Medulla oblongata (tissue), 1 donor: ENCODE results near the gene CCZ1.
A peak's percentile ranks its signal among the peaks of the same experiment; 100 is the strongest.
"Not testable (repeated sequence)": the region's sequence is repeated elsewhere in the genome, so short reads cannot be mapped to it uniquely, and the experiment has no call there.

ENCODE experiments used
- DNase-seq: peaks from one replicate; pipeline ENCODE4 v3.0.0-alpha.2; 2015; ENCODE audit errors: extremely low spot score

The CCZ1 gene

DNA sequence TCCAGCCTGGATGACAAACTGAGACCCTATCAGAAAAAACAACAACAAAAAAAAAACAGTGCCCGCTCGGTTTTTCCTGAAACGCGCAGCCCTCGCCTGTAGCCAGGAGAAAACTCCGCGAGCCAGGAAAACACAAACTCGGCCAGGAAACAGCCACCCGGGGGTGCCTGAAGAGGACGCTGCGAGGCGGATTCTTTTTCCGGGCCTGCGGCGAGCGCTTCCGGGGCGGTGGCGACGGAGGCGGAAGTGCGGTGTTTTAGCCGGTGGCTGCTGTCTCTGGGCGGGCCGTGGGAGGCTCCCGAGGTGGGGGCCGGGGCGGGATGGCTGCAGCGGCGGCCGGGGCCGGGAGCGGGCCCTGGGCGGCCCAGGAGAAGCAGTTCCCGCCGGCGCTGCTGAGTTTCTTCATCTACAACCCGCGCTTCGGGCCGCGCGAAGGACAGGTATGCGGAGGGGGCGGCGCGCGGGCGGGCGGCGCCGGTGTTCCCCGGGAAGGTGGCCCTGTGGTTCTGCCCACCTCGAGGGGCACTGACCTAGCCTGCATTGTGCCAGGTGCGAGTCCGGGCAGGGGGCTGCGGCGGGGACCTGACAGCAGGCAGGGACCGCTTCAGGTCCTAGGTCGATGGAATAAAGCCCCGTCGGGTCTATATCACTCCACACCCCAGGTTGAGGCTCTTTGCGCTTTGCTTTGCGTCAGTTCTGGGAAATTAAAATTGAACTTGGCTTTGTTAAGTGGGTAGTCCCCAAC is at the start of gene CCZ1:
TSS of gene CCZ1 (plus strand) at position 254 of the 745 bp plus-strand sequence. CDS start at position 321, 67 bp downstream.
- DNase-seq: peak; percentile 27

DNA sequence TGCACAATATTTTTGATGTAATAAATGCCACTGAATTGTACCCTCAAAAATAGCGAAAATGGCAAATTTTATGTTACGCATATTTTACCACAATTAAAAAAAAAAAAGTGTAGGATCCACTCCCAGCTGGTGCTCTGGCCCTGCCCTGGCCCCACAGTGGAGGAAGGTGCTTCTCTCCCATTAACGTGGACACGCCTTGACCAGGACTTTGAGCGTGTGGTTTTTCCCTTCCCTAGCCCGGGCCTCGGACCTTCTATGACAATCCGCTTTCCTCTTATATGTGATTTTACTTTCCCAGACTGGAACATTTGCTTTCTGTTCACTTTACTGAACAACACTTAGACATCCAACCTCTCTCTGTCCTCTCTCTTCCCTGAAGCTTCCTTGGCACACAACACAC is 47.6 kb upstream of the CCZ1 start:
- DNase-seq: no peak

DNA sequence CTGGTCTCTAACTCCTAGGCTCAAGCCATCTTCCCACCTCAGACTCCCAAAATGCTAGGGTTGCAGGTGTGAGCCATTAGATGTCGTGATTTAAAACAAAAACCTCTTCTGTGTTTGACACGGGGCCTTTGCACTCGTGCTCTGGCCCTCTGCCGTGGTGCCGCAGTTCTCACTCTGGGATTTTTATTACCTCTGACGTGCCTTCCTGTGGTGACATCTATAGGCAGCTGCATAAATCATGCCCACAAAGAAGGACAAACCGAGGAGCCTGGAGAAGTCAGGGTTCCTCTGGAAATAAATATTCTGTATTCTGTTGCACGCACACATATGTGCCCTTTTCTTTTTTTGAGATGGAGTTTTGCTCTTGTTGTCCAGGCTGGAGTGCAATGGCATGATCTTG is 43.8 kb upstream of the CCZ1 start:
- DNase-seq: no peak

DNA sequence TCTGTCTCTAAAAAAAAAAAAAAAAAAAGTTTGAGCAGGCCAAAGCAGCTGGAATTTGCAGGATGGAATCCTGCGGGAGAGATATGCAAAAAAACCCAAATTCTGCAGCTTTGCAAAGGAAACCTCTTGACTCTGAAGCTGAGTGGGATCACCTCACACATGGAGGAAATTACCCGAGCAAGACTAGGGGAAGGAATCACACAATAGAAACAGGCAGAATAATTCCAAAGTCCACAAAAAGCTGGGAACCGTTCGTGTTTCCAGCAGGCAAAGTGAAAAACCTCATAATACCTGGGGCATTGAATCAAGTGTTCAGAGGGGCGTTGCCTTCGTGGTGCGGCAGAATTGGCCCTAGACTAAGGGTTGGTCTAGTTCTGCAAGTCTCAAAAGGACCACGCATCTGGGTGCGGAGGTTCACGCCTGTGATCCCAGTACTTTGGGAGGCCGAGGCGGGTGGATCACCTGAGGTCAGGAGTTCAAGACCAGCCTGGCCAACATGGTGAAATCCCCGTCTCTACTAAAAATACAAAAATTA is 41.4 kb upstream of the CCZ1 start:
- not testable (repeated sequence) for DNase-seq

DNA sequence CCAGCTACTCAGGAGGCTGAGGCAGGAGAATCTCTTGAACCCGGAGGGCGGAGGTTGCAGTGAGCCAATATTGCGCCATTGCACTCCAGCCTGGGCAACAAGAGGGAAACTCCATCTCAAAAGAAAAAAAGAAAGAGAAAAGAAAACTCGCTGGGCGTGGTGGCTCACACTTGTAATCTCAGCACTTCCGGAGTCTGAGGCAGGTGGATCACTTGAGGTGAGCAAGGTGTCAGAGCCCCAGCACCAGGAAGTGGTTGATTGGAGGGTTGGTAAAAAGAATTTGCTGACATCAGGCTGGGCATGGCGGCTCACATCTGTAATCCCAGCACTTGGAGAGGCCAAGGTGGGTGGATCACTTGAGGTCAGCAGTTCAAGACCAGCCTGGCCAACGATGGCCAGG is 40.0 kb upstream of the CCZ1 start:
- DNase-seq: not testable (repeated sequence)

DNA sequence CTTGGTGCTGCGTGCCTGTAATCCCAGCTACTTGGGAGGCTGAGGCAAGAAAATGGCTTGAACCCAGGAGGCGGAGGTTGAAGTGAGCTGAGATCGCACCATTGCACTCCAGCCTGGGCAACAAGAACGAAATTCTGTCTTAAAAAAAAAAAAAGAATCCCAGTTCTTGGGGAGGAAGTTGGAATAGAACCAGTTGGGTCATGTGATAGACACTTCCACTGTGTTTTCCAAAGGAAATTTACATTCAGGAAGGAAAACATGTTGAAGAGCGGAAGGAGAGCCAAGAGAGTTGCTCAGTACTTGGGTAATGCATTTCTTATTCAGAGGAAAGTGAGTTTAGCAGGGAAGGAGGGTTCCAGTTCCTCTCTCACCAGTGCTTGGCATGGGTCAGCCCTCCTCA is 37.3 kb upstream of the CCZ1 start:
- not testable (repeated sequence) for DNase-seq

DNA sequence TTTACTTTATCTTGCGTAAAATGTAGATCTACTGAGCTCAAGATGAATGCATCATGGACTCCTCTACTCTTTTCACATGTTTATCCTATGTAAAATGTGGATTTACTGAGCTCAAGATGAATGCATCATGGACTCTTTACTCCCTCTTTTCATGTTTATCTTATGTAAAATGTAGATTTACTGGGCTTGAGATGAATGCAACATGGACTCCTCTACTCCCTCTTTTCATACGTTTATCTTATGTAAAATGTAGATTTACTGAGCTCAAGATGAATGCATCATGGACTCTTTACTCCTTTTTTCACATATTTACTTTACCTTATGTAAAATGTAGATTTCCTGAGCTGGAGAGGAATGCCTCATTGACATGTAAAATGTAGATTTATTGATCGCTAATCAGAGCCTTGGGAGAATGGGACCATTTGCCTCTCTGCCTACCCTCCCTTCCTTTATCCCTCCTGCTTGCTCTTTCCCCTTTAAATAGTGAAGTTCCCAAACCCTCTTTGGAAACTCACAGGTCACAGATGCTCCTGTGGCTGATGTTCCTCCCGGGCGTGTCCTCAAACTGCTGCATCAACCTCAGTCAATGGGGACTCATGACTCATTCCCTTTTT is 35.7 kb upstream of the CCZ1 start:
- not testable (repeated sequence) for DNase-seq

DNA sequence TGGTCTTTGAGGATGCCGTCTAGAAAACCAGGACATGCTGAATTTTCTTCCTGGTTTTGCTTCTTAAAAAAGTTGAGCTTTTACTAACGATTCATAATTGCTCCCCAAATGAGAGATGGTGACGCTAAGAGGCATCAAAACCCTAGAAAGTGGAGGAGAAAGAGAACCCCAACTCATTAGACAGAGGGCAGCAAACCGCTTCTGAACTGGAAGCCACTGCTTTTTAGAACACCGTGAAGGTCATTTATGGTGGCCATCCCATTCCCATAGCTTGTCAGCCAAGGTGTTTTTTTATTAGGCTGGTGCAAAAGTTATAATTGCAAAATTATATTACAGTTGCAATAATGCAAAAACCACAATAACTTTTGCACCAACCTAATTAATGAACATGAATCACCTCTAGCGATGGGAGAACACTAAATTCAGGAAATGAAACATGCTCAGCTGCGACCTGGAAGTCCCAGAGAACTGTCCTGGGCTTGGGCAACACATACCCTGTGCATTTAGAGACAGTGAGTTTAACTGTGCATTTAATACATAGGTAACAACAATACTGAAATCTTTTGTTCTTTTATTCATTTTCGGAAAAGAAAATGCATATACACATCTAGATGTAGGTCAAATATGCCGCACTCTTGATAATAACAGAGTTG is 33.1 kb upstream of the CCZ1 start:
- DNase-seq: peak; percentile 21

DNA sequence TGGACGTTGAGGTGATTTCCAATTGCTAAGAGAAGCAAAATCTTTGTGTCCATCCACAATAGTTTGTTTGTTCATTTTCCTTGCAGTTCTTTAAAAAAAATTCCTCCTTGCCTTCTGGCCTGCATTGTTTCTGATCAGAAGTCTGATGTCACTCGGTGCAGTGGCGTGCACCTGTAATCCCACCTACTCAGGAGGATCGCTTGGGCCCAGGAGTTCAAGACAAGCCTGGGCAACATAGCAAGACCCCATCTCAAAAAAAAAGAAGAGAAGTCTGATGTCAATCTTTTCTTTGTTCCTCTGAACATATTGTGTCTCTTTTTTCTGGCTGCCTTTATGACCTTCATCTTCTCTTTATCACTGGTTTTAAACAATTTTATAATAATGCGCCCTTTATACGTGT is 31.5 kb upstream of the CCZ1 start:
- no peak for DNase-seq

DNA sequence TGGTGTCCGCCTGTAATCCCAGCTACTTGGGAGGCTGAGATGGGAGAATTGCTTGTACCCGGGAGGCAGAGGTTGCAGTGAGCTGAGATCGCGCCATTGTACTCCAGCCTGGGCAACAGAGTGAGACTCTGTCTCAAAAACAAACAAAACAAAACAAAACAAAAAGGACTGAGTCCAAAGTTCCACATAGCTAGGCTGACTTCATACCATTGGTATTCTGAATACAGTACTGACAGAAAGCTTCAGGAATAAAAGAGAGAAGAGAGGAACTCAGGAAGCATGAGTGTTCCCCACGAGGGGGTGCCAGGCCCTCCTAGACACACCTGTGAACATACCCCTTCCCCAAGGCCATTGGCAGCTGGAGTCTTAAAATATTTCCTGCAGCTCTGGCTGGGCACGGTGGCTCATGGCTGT is 29.6 kb upstream of the CCZ1 start:
- not testable (repeated sequence) for DNase-seq

DNA sequence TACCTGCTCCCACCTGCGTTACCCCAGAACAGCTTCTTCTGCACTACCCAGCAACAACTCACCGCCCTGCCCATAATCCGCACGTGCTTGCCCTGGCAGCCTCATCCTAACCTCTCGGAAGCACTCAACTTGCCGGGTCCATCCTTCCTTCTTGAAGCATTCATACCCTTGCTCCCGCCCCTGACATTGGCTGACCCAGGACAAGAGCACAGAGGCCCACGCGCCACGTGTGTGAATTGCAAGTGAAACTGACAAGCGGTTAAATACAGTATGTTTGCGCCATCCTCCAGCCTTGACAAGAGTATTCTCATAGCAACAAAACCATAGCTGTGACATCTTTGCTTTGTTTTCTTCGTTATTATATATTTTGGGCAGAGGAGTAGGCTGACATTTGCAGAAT is 28.8 kb upstream of the CCZ1 start:
- no peak for DNase-seq

DNA sequence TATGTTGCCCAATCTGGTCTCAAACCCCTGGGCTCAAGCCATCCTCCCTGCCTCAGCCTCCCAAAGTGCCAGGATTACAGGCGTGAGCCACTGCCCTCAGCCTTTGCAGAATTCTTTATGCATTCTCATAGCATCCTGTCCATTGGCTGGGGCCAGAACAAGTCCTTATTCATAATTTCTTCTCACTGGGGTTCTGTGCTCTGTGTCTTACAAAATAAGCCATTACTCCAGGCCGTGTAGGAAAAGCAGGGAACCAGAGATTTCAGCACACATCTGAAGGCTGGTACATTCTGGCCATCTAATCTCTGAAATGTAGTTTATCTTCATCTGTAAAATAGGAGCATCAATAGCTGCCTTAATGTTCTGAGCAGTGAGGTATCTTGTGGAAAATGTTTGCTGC is 28.2 kb upstream of the CCZ1 start:
- DNase-seq: peak; percentile 46

DNA sequence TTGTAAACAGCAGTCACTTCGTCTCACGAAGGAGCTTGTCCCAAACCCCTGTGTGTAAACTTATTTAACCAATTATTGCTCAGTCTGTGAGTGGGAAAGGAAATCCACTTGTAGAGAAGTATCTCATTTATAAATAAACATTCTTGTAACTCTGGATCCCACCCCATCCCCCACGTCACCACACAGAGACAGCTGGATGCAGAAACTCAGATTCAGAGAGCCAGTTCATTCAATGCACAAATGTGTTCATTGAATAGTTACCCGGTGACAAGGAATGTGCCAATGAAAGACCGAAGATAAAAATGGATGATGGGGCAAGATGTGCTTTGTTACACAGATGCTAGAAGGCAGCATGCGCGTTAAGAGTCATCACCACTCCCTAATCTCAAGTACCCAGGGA is 26.2 kb upstream of the CCZ1 start:
- peak; percentile 63 for DNase-seq

DNA sequence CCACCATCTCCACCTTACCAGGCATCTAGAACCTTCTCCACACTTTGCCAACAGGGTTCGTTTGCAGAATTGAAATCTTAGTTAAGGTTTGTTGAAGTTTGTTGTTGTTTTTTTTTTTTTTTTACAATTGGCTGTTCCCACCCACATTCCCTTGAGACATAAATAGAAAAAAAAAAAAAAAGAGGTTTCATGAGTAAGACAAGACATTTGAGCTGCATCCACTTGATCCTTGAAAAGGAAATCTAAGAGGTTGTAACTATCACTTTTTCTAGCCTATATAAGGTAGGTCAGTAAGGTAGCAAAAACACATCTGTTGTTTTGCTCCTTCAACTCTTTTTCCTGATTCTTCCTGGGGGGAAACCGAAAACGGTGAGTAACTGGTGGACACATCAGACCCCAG is 18.9 kb upstream of the CCZ1 start:
- DNase-seq: not testable (repeated sequence)

DNA sequence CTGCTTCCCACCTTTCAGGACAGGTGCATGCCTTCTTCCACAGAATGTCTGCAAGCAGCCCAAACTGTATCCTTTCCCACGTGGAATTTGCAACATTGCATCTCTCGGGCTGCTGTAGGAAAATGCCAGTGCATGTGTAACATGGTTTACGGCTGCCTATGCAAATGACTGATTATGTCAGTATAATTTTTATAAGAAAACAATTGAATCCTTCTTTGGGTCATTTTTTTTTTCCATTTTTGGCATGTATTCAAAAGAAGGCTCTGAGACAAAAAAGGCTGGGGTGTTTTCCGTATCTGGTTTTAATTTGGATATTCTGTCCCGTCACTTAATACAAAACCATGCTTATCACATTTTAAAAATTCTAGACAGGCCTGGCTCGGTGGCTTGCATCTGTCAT is 18.4 kb upstream of the CCZ1 start:
- DNase-seq: not testable (repeated sequence)

DNA sequence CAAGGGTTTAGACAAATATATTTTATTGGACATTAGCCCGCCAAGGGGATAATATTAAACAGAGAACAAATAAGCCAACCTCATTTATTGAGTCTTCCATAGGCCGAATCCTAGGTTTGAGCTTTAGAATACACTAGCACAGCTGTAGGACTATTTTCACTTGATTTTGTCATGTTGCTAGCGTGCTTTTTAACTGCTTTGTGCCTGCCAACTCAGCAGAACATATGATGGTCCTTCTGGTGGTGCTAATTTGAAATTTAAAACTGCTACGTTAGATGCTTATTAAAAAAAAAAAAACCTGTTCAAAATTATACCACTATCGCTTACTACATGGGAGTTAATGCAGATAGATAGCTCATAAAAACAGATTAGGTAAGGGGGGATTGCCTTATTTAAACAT is 14.1 kb upstream of the CCZ1 start:
- not testable (repeated sequence) for DNase-seq

DNA sequence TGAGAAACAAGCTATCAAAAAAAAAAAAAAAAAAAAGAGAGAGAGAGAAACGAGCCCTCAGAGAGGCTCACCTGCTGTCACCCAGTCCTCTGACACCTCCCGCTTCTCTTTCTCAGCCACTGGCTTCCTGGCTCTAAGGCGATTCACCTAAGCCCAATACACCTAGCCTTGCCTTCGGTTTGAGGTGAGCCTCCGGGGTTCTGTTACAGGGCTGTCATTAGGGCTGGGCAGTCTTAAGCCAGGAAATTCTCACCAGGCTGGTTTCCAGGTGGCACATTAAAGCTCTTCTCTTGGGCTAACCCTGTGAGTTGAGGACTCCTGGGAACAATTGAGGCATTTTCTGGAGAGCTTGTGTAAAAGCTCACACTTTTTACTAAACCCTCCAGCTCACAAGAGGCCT is 10.5 kb upstream of the CCZ1 start:
- not testable (repeated sequence) for DNase-seq

DNA sequence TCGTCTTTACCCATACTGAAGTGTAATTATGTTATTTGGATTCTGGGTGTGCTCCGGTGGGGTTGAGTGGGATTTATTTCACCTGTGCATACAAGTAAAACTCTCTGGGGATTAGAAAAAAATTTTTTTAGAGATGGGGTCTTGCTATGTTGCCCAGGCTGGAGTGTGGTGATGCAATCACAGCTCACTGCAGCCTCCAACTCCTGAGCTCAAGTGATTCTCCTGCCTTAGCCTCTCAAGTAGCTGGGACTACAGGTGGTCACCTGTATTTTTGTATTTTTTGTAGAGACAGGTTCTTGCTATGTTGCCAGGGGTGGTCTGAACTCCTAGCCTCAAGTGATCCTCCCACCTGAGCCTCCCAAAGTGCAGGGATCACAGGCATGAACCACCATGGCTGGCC is 8.3 kb upstream of the CCZ1 start:
- not testable (repeated sequence) for DNase-seq

DNA sequence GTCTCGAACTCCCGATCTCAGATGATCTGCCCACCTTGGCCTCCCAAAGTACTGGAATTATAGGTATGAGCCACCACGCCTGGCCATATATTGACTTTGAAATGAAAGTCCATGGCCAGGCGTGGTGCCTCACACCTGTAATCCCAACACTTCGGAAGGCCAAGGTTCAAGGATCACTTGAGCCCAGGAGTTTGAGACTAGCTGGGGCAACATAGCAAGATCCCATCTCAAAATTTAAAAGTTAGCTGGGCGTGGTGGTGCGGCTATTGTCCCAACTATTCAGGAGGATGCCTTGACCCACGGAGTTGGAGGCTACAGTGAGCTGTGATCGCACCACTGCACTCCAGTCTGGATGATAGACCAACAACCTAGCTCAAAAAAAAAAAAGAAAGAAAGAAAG is 6.0 kb upstream of the CCZ1 start:
- DNase-seq: no peak

DNA sequence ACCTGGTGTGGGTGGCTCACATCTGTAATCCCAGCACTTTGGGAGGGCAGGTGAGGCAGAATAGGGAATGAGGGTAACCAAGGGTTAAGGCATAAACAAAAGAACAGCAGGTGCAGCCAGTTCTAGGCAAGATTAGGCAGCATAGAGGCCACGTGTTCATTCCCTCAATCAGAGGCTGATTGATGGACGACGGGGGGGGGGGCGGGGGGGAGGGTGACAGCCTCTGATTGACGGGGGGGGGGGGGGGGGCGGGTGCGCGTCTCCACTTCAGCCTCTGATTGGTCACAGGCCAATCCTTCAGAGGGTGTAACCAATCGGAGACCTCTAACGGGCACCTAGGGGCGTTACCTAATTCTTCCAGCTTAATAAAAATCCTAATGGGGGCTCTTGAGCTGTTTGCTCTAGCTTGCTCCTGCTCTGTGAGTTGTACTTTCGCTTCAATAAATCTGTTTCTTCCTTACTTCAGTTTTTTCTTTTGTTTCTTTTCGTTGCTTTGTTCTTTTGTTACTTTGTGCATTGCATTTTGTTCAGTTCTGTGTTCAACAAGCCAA is 1.1 kb upstream of the CCZ1 start:
- DNase-seq: peak; percentile 30

DNA sequence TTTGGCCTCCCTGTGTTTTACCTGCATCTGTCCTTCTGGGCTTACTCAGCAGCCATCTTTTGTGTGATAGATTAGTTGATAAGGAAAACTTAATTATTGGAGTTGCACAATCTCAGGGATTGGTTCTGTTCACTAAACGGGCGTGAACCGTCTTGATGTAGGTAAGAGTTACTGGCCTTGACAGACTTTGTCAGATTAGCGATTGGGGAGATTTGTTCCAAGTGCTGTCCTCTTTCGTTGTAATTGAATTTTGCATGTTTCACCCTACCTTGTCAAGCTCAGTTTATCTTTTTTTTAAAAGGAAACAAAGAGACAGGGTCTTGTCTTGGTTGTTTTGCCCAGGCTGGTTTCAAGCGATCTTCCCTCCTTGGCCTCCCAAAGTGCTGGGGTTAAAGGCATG is 4.5 kb downstream of the CCZ1 start:
- not testable (repeated sequence) for DNase-seq

DNA sequence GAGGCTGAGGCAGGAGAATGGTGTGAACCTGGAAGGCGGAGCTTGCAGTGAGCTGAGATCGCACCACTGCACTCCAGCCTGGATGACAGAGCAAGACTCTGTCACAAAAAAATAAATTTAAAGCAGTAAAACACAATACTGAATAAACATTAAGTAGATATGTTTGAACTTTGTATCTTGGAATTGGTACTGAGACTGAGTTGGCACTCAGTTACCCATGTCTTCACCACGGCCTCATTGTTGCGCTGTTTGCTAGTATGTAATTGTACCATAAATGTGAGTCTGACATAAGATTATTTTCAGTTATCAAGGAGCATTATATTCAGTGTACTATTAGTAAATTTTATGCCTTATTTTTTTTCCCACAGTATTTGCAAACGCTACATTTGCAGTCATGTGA is 6.2 kb downstream of the CCZ1 start:
- DNase-seq: not testable (repeated sequence)
